Ectodermal cell (in vitro differentiated cells): ENCODE data around the gene C1GALT1C1. TPM values are rescaled to one million over a fixed set of nuclear protein-coding genes. Genes with fewer than 3 reads are reported as not detected.
"Not testable (repeated sequence)": the region's sequence is repeated elsewhere in the genome, so short reads cannot be mapped to it uniquely, and the experiment has no call there.

Source experiments
- H3K27ac ChIP-seq: 2 replicates; pipeline ENCODE4 v1.7.0; 2013; ENCODE audit warnings: mild to moderate bottlenecking, low read depth, low read length; ENCODE audit not compliant: insufficient read depth, poor library complexity, severe bottlenecking
- H3K27me3 ChIP-seq: 2 replicates; pipeline ENCODE4 v1.7.0; 2013; ENCODE audit warnings: mild to moderate bottlenecking, low read length; ENCODE audit not compliant: insufficient read depth, control insufficient read depth, poor library complexity, severe bottlenecking
- H3K36me3 ChIP-seq: one replicate; pipeline ENCODE4 v1.7.0; 2013; ENCODE audit warnings: low read length; ENCODE audit not compliant: control insufficient read depth, insufficient read depth
- H3K4me1 ChIP-seq: one replicate; pipeline ENCODE4 v1.7.0; 2013; ENCODE audit warnings: low read length; ENCODE audit not compliant: control insufficient read depth, insufficient read depth
- H3K4me3 ChIP-seq: 2 replicates; pipeline ENCODE4 v1.7.0; 2013; ENCODE audit warnings: low read depth, low read length, control low read depth; ENCODE audit not compliant: insufficient read depth
- H3K9me3 ChIP-seq: 2 replicates; pipeline ENCODE4 v1.7.0; 2013; ENCODE audit warnings: mild to moderate bottlenecking, low read length, moderate library complexity; ENCODE audit not compliant: control insufficient read depth
- WGBS, 2 experiments: methylation state at CpG; one replicate each; pipeline ENCODE4 v1.1.7; 2013; ENCODE audit warnings: missing lambda C conversion rate in 2 of 2; 5-methylcytosine and 5-hydroxymethylcytosine counted together
- polyA plus RNA-seq, 4 experiments: library from polyadenylated mRNA; stranded (reverse); fragments of 50-300 nt; gene quantifications; one replicate each; pipeline ENCODE4 v1.2.3, GENCODE V29; 2013

The C1GALT1C1 gene
- 18.0 TPM for polyA plus RNA-seq (2013, experiment 1 of 4)
- 24.4 TPM for polyA plus RNA-seq (2013, experiment 2 of 4)
- 23.0 TPM for polyA plus RNA-seq (2013, experiment 3 of 4)
- 25.2 TPM for polyA plus RNA-seq (2013, experiment 4 of 4)

GRCh38 chrX:120629667-120630537 is at the start of gene C1GALT1C1:
TSS of gene C1GALT1C1 (minus strand) at chrX:120630054. CDS start at chrX:120627166, 2,888 bp downstream.
- 0% methylated on average over 68 of the region's 68 CpGs for WGBS, 2 experiments

GRCh38 chrX:120677004-120677652 is 47.3 kb upstream of the C1GALT1C1 start:
- Histone ChIP-seq H3K36me3 (no peaks in the 10 kb centered on the region), H3K27me3 (no peaks in the 10 kb centered on the region), H3K9me3 (no peaks in the 10 kb centered on the region), H3K4me1 (no peaks in the 10 kb centered on the region), H3K27ac (no peak overlapping the region), H3K4me3 (no peak overlapping the region)
- WGBS, 2 experiments = 75 to 90% methylated on average over 1 to 2 of the region's 2 CpGs

More at GRCh38 chrX:120629667-120630537, at the start of gene C1GALT1C1:
- H3K27ac ChIP-seq = peak within 1 kb of the TSS; percentile 91
- no peaks in the 10 kb centered on the region for H3K4me1 ChIP-seq
- no peaks in the 10 kb centered on the region for H3K36me3 ChIP-seq
- peak within 1 kb of the TSS; percentile 56 for H3K4me3 ChIP-seq
- no peaks in the 10 kb centered on the region for H3K9me3 ChIP-seq
- H3K27me3 ChIP-seq = no peaks in the 10 kb centered on the region

GRCh38 chrX:120672841-120673530 is 43.1 kb upstream of the C1GALT1C1 start:
- WGBS, 2 experiments = 93 to 99% methylated on average over 3 to 4 of the region's 4 CpGs
- Histone ChIP-seq H3K4me3 (no peak overlapping the region), H3K9me3 (no peaks in the 10 kb centered on the region), H3K27ac (no peak overlapping the region), H3K36me3 (no peaks in the 10 kb centered on the region), H3K4me1 (no peaks in the 10 kb centered on the region), H3K27me3 (no peaks in the 10 kb centered on the region)

GRCh38 chrX:120672389-120672788 is 42.5 kb upstream of the C1GALT1C1 start:
- H3K4me1 ChIP-seq = no peaks in the 10 kb centered on the region
- no peak overlapping the region for H3K4me3 ChIP-seq
- WGBS, 2 experiments = 89 to 100% methylated on average over 2 to 3 of the region's 3 CpGs
- no peaks in the 10 kb centered on the region for H3K9me3 ChIP-seq
- no peak overlapping the region for H3K27ac ChIP-seq
- no peaks in the 10 kb centered on the region for H3K27me3 ChIP-seq
- no peaks in the 10 kb centered on the region for H3K36me3 ChIP-seq

GRCh38 chrX:120671963-120672362 is 42.1 kb upstream of the C1GALT1C1 start:
- Histone ChIP-seq H3K4me3 (no peak overlapping the region), H3K27ac (no peak overlapping the region), H3K36me3 (no peaks in the 10 kb centered on the region)

GRCh38 chrX:120668357-120668756 is 38.5 kb upstream of the C1GALT1C1 start:
- Histone ChIP-seq H3K4me1 (no peaks in the 10 kb centered on the region), H3K9me3 (no peaks in the 10 kb centered on the region), H3K36me3 (no peaks in the 10 kb centered on the region), H3K27ac (no peak overlapping the region), H3K4me3 (no peak overlapping the region), H3K27me3 (no peaks in the 10 kb centered on the region)

More at GRCh38 chrX:120671963-120672362, 42.1 kb upstream of the C1GALT1C1 start:
- Histone ChIP-seq H3K27me3 (no peaks in the 10 kb centered on the region), H3K9me3 (no peaks in the 10 kb centered on the region), H3K4me1 (no peaks in the 10 kb centered on the region)

- H3K4me1 ChIP-seq, H3K27me3 ChIP-seq, H3K36me3 ChIP-seq, H3K9me3 ChIP-seq, H3K4me3 ChIP-seq, H3K27ac ChIP-seq: not testable (repeated sequence)
- WGBS, 2 experiments = 100% methylated on average over 2 of the region's 4 CpGs
Measured at GRCh38 chrX:120664535-120664934, 34.7 kb upstream of the C1GALT1C1 start.

- Histone ChIP-seq H3K36me3 (no peaks in the 10 kb centered on the region), H3K4me3 (no peak overlapping the region), H3K4me1 (no peaks in the 10 kb centered on the region), H3K9me3 (no peaks in the 10 kb centered on the region), H3K27ac (no peak overlapping the region), H3K27me3 (no peaks in the 10 kb centered on the region)
- no CpG with 5 or more reads among the region's 1 CpG for WGBS, 2 experiments
Measured at GRCh38 chrX:120664081-120664480, 34.2 kb upstream of the C1GALT1C1 start.

GRCh38 chrX:120662662-120663061 is 32.8 kb upstream of the C1GALT1C1 start:
- H3K4me1 ChIP-seq = no peaks in the 10 kb centered on the region
- H3K27ac ChIP-seq = no peak overlapping the region
- no peak overlapping the region for H3K4me3 ChIP-seq
- no peaks in the 10 kb centered on the region for H3K9me3 ChIP-seq
- no peaks in the 10 kb centered on the region for H3K36me3 ChIP-seq
- no peaks in the 10 kb centered on the region for H3K27me3 ChIP-seq
- 93 to 94% methylated on average over 3 to 4 of the region's 5 CpGs for WGBS, 2 experiments

GRCh38 chrX:120660637-120661036 is 30.8 kb upstream of the C1GALT1C1 start:
- 91 to 94% methylated on average over 3 to 6 of the region's 6 CpGs for WGBS, 2 experiments
- no peak overlapping the region for H3K4me3 ChIP-seq
- no peak overlapping the region for H3K27ac ChIP-seq
- no peaks in the 10 kb centered on the region for H3K9me3 ChIP-seq
- no peaks in the 10 kb centered on the region for H3K36me3 ChIP-seq
- H3K27me3 ChIP-seq = no peaks in the 10 kb centered on the region
- H3K4me1 ChIP-seq = no peaks in the 10 kb centered on the region
